HEK293 (cell line): ENCODE measurements around the gene BPI.

ENCODE experiments used
- CTCF ChIA-PET: fragments of 350-600 bp; formaldehyde crosslinking; extraction: SDS; loops from one replicate; lab custom pipeline; 2021; ENCODE audit warnings: antibody characterized with exemption; lab: Yijun Ruan, JAX
- POLR2A ChIA-PET: fragments of 300-600 bp; formaldehyde crosslinking; extraction: SDS; loops from one replicate; lab custom pipeline; 2020; ENCODE audit warnings: antibody characterized with exemption, inconsistent platforms; lab: Yijun Ruan, JAX
- H3K27ac ChIP-seq: fragments of 200-500 bp; sonication (Bioruptor generic); 2 replicates; pipeline ENCODE4 v1.5.1; 2014; ENCODE audit warnings: low read depth, low read length, control low read depth, inconsistent platforms; ENCODE audit errors: extremely low read depth
- H3K36me3 ChIP-seq, 2 experiments: fragments of 200-500 bp in 1 of 2; sonication (Bioruptor generic) in 1 of 2; 1 replicate in 1 of 2; 2 replicates in 1 of 2; pipeline ENCODE4 v1.5.1; 2014 to 2017; ENCODE audit warnings: inconsistent platforms in 2 of 2, low read length in 2 of 2; ENCODE audit not compliant: control insufficient read depth in 2 of 2, insufficient read depth in 1 of 2
- H3K4me1 ChIP-seq: fragments of 200-500 bp; sonication (Bioruptor generic); 2 replicates; pipeline ENCODE4 v1.5.1; 2014; ENCODE audit warnings: mild to moderate bottlenecking, low read length, inconsistent platforms; ENCODE audit not compliant: control insufficient read depth, insufficient read depth
- H3K4me3 ChIP-seq: 2 replicates; pipeline ENCODE4 v1.5.1; 2011; ENCODE audit warnings: low read depth, mild to moderate bottlenecking, control low read depth, low read length, moderate library complexity
- H3K9me3 ChIP-seq: fragments of 200-500 bp; sonication (Bioruptor generic); 2 replicates; pipeline ENCODE4 v1.5.1; 2014; ENCODE audit warnings: low read depth, low read length, inconsistent platforms; ENCODE audit not compliant: control insufficient read depth, insufficient read depth
- EGR2 ChIP-seq: fragments of 450-650 bp; formaldehyde crosslinking; IDR thresholded peaks from 2 replicates; pipeline ENCODE4 v1.5.1; 2016; ENCODE audit warnings: low read depth, missing biosample characterization, missing genetic modification characterization
- GLIS1 ChIP-seq: fragments of 450-650 bp; formaldehyde crosslinking; IDR thresholded peaks from 2 replicates; pipeline ENCODE4 v1.5.1; 2016; ENCODE audit warnings: missing biosample characterization, missing genetic modification characterization
- GLIS2 ChIP-seq: fragments of 450-650 bp; formaldehyde crosslinking; IDR thresholded peaks from 2 replicates; pipeline ENCODE4 v1.5.1; 2016; ENCODE audit warnings: missing biosample characterization, missing genetic modification characterization
- KLF16 ChIP-seq: fragments of 450-650 bp; formaldehyde crosslinking; IDR thresholded peaks from 2 replicates; pipeline ENCODE4 v1.5.1; 2017; ENCODE audit warnings: missing biosample characterization, missing genetic modification characterization
- MYNN ChIP-seq: fragments of 450-650 bp; formaldehyde crosslinking; IDR thresholded peaks from 2 replicates; pipeline ENCODE4 v1.5.1; 2016; ENCODE audit warnings: missing biosample characterization, missing genetic modification characterization, borderline replicate concordance
- ZFHX2 ChIP-seq: fragments of 450-650 bp; formaldehyde crosslinking; conservative IDR thresholded peaks from 2 replicates; pipeline ENCODE4 v1.5.1; 2016; ENCODE audit warnings: missing biosample characterization, missing genetic modification characterization
- ZIC2 ChIP-seq: fragments of 450-650 bp; formaldehyde crosslinking; IDR thresholded peaks from 2 replicates; pipeline ENCODE4 v1.5.1; 2016; ENCODE audit warnings: missing biosample characterization, missing genetic modification characterization
- ZNF133 ChIP-seq: fragments of 450-650 bp; formaldehyde crosslinking; IDR thresholded peaks from 2 replicates; pipeline ENCODE4 v1.5.1; 2016; ENCODE audit warnings: missing biosample characterization, missing genetic modification characterization
- ZNF549 ChIP-seq: fragments of 450-650 bp; IDR thresholded peaks from 2 replicates; pipeline ENCODE4 v1.5.1; 2018; ENCODE audit warnings: missing biosample characterization, missing genetic modification characterization, mild to moderate bottlenecking, inconsistent platforms, moderate library complexity
- ZNF768 ChIP-seq: fragments of 450-650 bp; formaldehyde crosslinking; IDR thresholded peaks from 2 replicates; pipeline ENCODE4 v1.5.1; 2018; ENCODE audit warnings: missing biosample characterization, mild to moderate bottlenecking, missing genetic modification characterization
- ZNF792 ChIP-seq: fragments of 450-650 bp; formaldehyde crosslinking; IDR thresholded peaks from 2 replicates; pipeline ENCODE4 v1.5.1; 2016; ENCODE audit warnings: missing biosample characterization, missing genetic modification characterization
- ZSCAN23 ChIP-seq: fragments of 450-650 bp; formaldehyde crosslinking; IDR thresholded peaks from 2 replicates; pipeline ENCODE4 v1.5.1; 2016; ENCODE audit warnings: missing biosample characterization, missing genetic modification characterization
- ZXDB ChIP-seq: fragments of 450-650 bp; formaldehyde crosslinking; IDR thresholded peaks from 2 replicates; pipeline ENCODE4 v1.5.1; 2016; ENCODE audit warnings: missing biosample characterization, missing genetic modification characterization
- TF ChIP-seq, protein P1 (sequence below): fragments of 450-650 bp; formaldehyde crosslinking; IDR thresholded peaks from 2 replicates; pipeline ENCODE4 v1.5.1; 2016; ENCODE audit warnings: missing biosample characterization, missing genetic modification characterization
- TF ChIP-seq, protein P2 (sequence below): fragments of 450-650 bp; formaldehyde crosslinking; IDR thresholded peaks from 2 replicates; pipeline ENCODE4 v1.5.1; 2016; ENCODE audit warnings: missing biosample characterization, missing genetic modification characterization
- TF ChIP-seq, protein P3 (sequence below): fragments of 450-650 bp; formaldehyde crosslinking; IDR thresholded peaks from 2 replicates; pipeline ENCODE4 v1.5.1; 2016; ENCODE audit warnings: missing biosample characterization, missing genetic modification characterization, borderline replicate concordance

BPI gene

DNA sequence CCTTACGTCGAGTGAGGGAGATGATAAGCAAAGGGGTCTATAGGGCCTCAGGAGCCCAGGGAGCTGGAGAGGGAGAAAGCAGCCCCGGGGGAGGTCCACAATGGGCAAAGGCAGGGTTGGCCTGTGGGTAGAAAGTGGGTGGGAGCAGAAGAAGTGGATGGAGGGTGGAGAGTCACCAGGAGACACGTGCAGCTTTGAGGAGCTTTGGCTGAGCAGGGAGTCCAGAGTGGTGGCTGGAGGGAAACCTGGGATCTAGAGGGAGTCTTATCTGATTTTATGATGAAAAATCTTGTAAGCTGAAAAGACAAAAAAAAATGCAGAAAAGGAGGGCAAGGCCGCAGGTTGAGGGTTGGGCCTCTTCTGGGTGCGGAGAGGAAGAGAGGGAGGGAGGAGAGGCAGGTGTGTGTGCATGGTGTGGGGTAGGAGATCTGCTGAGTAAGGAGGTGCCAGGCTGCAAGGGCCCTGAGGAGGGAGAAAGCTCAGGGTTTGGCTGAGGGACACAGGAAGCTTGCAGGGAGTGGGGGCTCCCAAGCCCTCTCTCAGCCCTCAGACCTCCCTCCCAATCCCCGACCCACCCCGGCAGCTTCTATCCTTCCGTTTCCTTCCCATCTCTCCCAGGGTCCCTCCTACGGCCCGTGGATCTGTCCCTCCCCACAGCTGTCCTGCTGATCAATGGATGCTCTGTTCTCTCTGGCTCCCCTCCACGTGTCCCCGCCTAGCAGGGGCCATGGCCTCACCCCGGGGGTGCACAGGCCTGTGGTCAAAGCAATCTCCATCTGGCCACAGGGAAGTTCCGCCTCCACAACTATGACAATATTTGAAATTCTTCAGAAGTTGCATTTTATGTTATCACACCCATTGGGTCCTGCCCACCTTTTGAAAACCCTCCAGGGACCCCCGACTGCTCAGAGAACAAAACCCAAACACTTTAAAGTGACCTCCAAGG is 17.1 kb upstream of the BPI start:
- ChIA-PET CTCF (interaction anchor here (0.6 to 0.7 kb wide), 2 partner anchors 8 to 34 kb away, joined by 3 to 5 read pairs; no protein-coding TSS in a partner anchor), POLR2A (no interaction called here)
- Histone ChIP-seq H3K4me1 (no peaks in the 10 kb centered on the region), H3K4me3 (no peak overlapping the region), H3K36me3 (no peaks in the 10 kb centered on the region), H3K9me3 (no peaks in the 10 kb centered on the region), H3K27ac (no peak overlapping the region)
- TF ChIP-seq ZFHX2 (tag by site-specific recombination) = peak; percentile 28; the same call in 1 of the 2 replicates
- peak; percentile 77 for TF ChIP-seq ZIC2 (tag by site-specific recombination)
- TF ChIP-seq EGR2 (tag by site-specific recombination) = 0 out of 2 replicates have a peak, but pooled peaks have one; percentile 16
- TF ChIP-seq, protein P1, sequence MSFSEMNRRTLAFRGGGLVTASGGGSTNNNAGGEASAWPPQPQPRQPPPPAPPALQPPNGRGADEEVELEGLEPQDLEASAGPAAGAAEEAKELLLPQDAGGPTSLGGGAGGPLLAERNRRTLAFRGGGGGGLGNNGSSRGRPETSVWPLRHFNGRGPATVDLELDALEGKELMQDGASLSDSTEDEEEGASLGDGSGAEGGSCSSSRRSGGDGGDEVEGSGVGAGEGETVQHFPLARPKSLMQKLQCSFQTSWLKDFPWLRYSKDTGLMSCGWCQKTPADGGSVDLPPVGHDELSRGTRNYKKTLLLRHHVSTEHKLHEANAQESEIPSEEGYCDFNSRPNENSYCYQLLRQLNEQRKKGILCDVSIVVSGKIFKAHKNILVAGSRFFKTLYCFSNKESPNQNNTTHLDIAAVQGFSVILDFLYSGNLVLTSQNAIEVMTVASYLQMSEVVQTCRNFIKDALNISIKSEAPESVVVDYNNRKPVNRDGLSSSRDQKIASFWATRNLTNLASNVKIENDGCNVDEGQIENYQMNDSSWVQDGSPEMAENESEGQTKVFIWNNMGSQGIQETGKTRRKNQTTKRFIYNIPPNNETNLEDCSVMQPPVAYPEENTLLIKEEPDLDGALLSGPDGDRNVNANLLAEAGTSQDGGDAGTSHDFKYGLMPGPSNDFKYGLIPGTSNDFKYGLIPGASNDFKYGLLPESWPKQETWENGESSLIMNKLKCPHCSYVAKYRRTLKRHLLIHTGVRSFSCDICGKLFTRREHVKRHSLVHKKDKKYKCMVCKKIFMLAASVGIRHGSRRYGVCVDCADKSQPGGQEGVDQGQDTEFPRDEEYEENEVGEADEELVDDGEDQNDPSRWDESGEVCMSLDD = no peak
- no peak for TF ChIP-seq MYNN
- TF ChIP-seq, all 188 proteins: peak for 3

DNA sequence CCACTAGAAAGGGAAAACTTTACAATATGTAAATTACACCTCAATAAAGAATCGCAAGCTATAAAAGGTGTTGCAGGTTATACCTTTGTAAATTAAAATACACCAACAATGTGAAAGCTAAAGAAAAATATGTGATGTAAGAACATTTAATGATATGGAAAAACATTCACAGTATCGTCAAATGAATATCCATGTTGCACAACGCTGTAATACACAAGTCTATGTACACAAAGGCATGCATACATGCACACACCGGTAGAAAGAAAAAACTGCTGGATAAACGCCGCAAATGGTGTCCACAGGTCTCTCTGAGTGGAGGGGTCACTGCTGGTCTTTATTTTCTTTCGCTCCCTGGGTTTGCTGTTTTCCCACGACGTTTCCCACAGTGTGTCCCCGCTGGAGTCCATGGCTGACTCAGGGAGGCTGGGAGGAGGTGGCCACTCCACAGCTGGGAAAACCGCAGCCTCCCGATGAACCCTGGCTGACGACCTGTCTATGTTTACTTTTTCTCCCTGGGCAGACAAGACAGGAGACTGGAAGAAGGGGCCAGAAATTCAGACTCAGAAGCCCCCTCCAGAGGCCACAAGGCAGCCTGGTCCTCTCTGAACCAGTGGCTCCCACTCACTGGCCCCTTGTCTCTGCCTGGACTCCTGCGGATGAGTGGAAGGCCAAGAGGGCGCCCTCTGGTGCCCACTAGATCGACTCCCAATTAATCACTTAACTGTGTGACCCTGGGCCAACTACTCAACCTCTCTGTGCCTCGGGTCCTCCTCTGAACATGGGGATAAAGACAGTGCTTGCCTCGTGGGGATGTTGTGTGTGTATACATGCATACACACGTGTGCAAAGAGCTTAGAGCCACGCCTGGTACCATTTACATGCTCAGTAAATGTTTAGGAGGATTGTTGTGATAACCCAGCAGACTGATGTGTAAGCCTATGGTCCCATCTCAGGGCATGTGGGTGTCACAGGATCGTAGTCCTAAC is 12.8 kb upstream of the BPI start:
- Histone ChIP-seq H3K9me3 (no peaks in the 10 kb centered on the region), H3K27ac (no peak overlapping the region), H3K36me3 (no peaks in the 10 kb centered on the region), H3K4me1 (no peaks in the 10 kb centered on the region), H3K4me3 (no peak overlapping the region)
- POLR2A ChIA-PET = no interaction called here
- CTCF ChIA-PET = interaction anchor here (0.6 to 1.3 kb wide), 9 partner anchors 9 to 261 kb away, joined by 3 to 5 read pairs (median 3); no protein-coding TSS in a partner anchor
- TF ChIP-seq, protein P2, sequence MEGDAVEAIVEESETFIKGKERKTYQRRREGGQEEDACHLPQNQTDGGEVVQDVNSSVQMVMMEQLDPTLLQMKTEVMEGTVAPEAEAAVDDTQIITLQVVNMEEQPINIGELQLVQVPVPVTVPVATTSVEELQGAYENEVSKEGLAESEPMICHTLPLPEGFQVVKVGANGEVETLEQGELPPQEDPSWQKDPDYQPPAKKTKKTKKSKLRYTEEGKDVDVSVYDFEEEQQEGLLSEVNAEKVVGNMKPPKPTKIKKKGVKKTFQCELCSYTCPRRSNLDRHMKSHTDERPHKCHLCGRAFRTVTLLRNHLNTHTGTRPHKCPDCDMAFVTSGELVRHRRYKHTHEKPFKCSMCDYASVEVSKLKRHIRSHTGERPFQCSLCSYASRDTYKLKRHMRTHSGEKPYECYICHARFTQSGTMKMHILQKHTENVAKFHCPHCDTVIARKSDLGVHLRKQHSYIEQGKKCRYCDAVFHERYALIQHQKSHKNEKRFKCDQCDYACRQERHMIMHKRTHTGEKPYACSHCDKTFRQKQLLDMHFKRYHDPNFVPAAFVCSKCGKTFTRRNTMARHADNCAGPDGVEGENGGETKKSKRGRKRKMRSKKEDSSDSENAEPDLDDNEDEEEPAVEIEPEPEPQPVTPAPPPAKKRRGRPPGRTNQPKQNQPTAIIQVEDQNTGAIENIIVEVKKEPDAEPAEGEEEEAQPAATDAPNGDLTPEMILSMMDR = 0 out of 2 replicates have a peak, but pooled peaks have one; percentile 40
- TF ChIP-seq ZSCAN23 (tag by site-specific recombination) (no peak), ZXDB (tag by site-specific recombination) (0 out of 2 replicates have a peak, but pooled peaks have one; percentile 18), ZNF549 (tag by site-specific recombination) (no peak), KLF16 (tag by site-specific recombination) (0 out of 2 replicates have a peak, but pooled peaks have one; percentile 27), ZNF133 (tag by site-specific recombination) (no peak), GLIS2 (tag by site-specific recombination) (no peak; the same call in none of the 2 replicates), ZIC2 (tag by site-specific recombination) (peak; percentile 99), ZNF768 (tag by site-specific recombination) (peak; percentile 96; the same call in 1 of the 2 replicates), GLIS1 (tag by site-specific recombination) (peak; percentile 12; the same call in 1 of the 2 replicates), ZNF792 (tag by site-specific recombination) (no peak)
- TF ChIP-seq, protein P3, sequence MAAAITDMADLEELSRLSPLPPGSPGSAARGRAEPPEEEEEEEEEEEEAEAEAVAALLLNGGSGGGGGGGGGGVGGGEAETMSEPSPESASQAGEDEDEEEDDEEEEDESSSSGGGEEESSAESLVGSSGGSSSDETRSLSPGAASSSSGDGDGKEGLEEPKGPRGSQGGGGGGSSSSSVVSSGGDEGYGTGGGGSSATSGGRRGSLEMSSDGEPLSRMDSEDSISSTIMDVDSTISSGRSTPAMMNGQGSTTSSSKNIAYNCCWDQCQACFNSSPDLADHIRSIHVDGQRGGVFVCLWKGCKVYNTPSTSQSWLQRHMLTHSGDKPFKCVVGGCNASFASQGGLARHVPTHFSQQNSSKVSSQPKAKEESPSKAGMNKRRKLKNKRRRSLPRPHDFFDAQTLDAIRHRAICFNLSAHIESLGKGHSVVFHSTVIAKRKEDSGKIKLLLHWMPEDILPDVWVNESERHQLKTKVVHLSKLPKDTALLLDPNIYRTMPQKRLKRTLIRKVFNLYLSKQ (tag by site-specific recombination) = no peak
